T-cell (primary cell): ENCODE results near the gene NLRP12. TPM values are rescaled to one million over a fixed set of nuclear protein-coding genes. Genes with fewer than 3 reads are reported as not detected.

Experiments used
- ATAC-seq, 4 experiments: fragments of 200-7000 bp in 3 of 4; fragments of 150-1000 bp in 1 of 4; cut with Tn5 transposase; replicated peaks in 1 of 4; 1 replicate in 3 of 4; 2 replicates in 1 of 4; pipeline ENCODE4 v1.10.0; 2021; ENCODE audit warnings: moderate library complexity in 3 of 4, mild to moderate bottlenecking in 2 of 4, moderate number of reproducible peaks in 1 of 4
- CTCF ChIA-PET, 2 donors: fragments of 300-600 bp; sonication (Branson Sonifier 250); formaldehyde crosslinking; loops; one replicate each; lab custom pipeline; 2022; ENCODE audit warnings: antibody characterized with exemption in 2 of 2; lab: Charles Lee
- POLR2A ChIA-PET, 2 donors: fragments of 300-600 bp; sonication (Branson Sonifier 250); formaldehyde crosslinking; loops; one replicate each; lab custom pipeline; 2022; ENCODE audit warnings: antibody characterized with exemption in 2 of 2; lab: Charles Lee
- DNase-seq, 35 experiments: peaks; one replicate each; pipeline versions ENCODE4 v3.0.0 to v3.0.0-alpha.2; 2013 to 2023
- H3K27ac ChIP-seq: one replicate; pipeline ENCODE4 v1.5.1; 2013; ENCODE audit warnings: low read length
- H3K27me3 ChIP-seq, 2 experiments: replicated peaks in 1 of 2; 1 replicate in 1 of 2; 2 replicates in 1 of 2; pipeline versions ENCODE4 v1.6.1 to v1.7.0; 2013; ENCODE audit warnings: low read length in 1 of 2, mixed read lengths in 1 of 2; ENCODE audit not compliant: control insufficient read depth in 2 of 2, insufficient read depth in 2 of 2; ENCODE audit errors: extremely low read depth in 1 of 2
- H3K36me3 ChIP-seq, 2 donors: 1 replicate in 1 of 2; 2 replicates in 1 of 2; pipeline versions ENCODE4 v1.6.1 to v1.7.0; 2013; ENCODE audit warnings: low read length in 1 of 2; ENCODE audit not compliant: control insufficient read depth in 2 of 2, insufficient read depth in 1 of 2; ENCODE audit errors: extremely low read depth in 1 of 2
- H3K4me1 ChIP-seq, 2 experiments: 1 replicate in 1 of 2; 2 replicates in 1 of 2; pipeline versions ENCODE4 v1.6.1 to v1.7.0; 2013; ENCODE audit warnings: low read length in 2 of 2, mixed read lengths in 1 of 2; ENCODE audit not compliant: insufficient read depth in 2 of 2, control insufficient read depth in 1 of 2; ENCODE audit errors: extremely low read depth in 1 of 2
- H3K4me3 ChIP-seq, 2 donors: 1 replicate in 1 of 2; 2 replicates in 1 of 2; pipeline versions ENCODE4 v1.5.1 to v1.7.0; 2013; ENCODE audit warnings: mild to moderate bottlenecking in 2 of 2, low read length in 1 of 2, moderate library complexity in 1 of 2; ENCODE audit not compliant: control insufficient read depth in 1 of 2; ENCODE audit errors: extremely low read depth in 1 of 2
- H3K9me3 ChIP-seq: 2 replicates; pipeline ENCODE4 v1.7.0; 2013
- H3K27ac Mint-ChIP-seq, 2 donors: one replicate each; pipeline ENCODE4 v1.8.0; 2020 to 2021; ENCODE audit warnings: mild to moderate bottlenecking in 2 of 2, mixed read lengths in 2 of 2
- H3K27me3 Mint-ChIP-seq, 2 donors: one replicate each; pipeline ENCODE4 v1.8.0; 2021 to 2022; ENCODE audit warnings: mixed read lengths in 2 of 2
- H3K36me3 Mint-ChIP-seq: one replicate; pipeline ENCODE4 v1.8.0; 2021; ENCODE audit warnings: mixed read lengths
- H3K4me1 Mint-ChIP-seq, 3 donors: one replicate each; pipeline ENCODE4 v1.8.0; 2020 to 2022; ENCODE audit warnings: mixed read lengths in 3 of 3, mild to moderate bottlenecking in 1 of 3
- H3K4me3 Mint-ChIP-seq, 3 donors: one replicate each; pipeline ENCODE4 v1.8.0; 2020 to 2022; ENCODE audit warnings: mild to moderate bottlenecking in 3 of 3, mixed read lengths in 3 of 3, moderate library complexity in 3 of 3
- H3K9me3 Mint-ChIP-seq, 3 donors: one replicate each; pipeline ENCODE4 v1.8.0; 2020 to 2022; ENCODE audit warnings: mixed read lengths in 3 of 3
- WGBS: methylation state at CpG from one replicate; pipeline ENCODE4 v1.1.5; 2013; ENCODE audit warnings: missing lambda C conversion rate; ENCODE audit not compliant: insufficient coverage; 5-methylcytosine and 5-hydroxymethylcytosine counted together
- total RNA-seq, 35 experiments: library from RNA in 6 of 35; stranded (reverse) in 6 of 35; fragments of 120-200 nt in 1 of 35; gene quantifications; one replicate each; pipeline versions ENCODE4 v1.2.1 to v1.2.4 and lab custom pipeline; 2013 to 2026

The NLRP12 gene
- total RNA-seq, 5 donors from 2014 or later (not counting 1 experiment from before 2014, with no cell fraction given), result not detected

GRCh38 chr19:53868892-53869804 lies 45.0 kb upstream of the NLRP12 start:
- Histone ChIP-seq H3K9me3 (no peaks in the 10 kb centered on the region), H3K36me3 (peaks cover 6 to 20% of the 10 kb centered on the region in 2 donors), H3K27ac (peak overlapping the region; percentile 99), H3K27me3 (no peaks in the 10 kb centered on the region), H3K4me1 (peaks cover 26 to 80% of the 10 kb centered on the region in 2 experiments), H3K4me3 (peak overlapping the region; percentile 89 to 98)
- no peaks in the 10 kb centered on the region for H3K27me3 Mint-ChIP-seq
- H3K9me3 Mint-ChIP-seq, result peaks cover 0 to 3% (median 0%) of the 10 kb centered on the region in 3 donors
- H3K27ac Mint-ChIP-seq, result peak overlapping the region; percentile 89 to 94
- ATAC-seq (peak; percentile 36 to 57 (median 38)), DNase-seq (peak; percentile 60 to 93 (median 84))
- peak overlapping the region; percentile 96 to 99 (median 96) for H3K4me3 Mint-ChIP-seq
- POLR2A ChIA-PET, result interaction anchor here in 1 of 2 donors (0.7 kb wide), 1 partner anchor 13 kb away, joined by 4 read pairs; the partner anchor contains the start of gene PRKCG
- H3K4me1 Mint-ChIP-seq, result peaks cover 52 to 65% (median 58%) of the 10 kb centered on the region in 3 donors
- CTCF ChIA-PET, result no interaction called here
- peaks cover 20% of the 10 kb centered on the region for H3K36me3 Mint-ChIP-seq
- under 1% methylated on average over 71 of the region's 75 CpGs for WGBS

GRCh38 chr19:53868091-53868891 lies 44.2 kb upstream of the NLRP12 start:
- no peaks in the 10 kb centered on the region for H3K9me3 ChIP-seq
- peaks cover 6 to 12% of the 10 kb centered on the region in 2 donors for H3K36me3 ChIP-seq
- peak in 17 of 35 experiments; percentile 24 to 64 (median 42) for DNase-seq
- Mint-ChIP-seq H3K9me3 (no peaks in the 10 kb centered on the region), H3K36me3 (peaks cover 11% of the 10 kb centered on the region), H3K27ac (peak overlapping the region; percentile 94 to 95), H3K4me1 (peaks cover 44 to 57% (median 49%) of the 10 kb centered on the region in 3 donors), H3K4me3 (peak overlapping the region; percentile 96 to 99 (median 96)), H3K27me3 (no peaks in the 10 kb centered on the region)
- CTCF ChIA-PET, result interaction anchor here in 1 of 2 donors (1.7 kb wide), 1 partner anchor 14 kb away, joined by 4 read pairs; the partner anchor contains the start of gene PRKCG
- ATAC-seq, result no peak
- 0% methylated on average over 13 of the region's 37 CpGs for WGBS
- POLR2A ChIA-PET, result interaction anchor here (0.6 to 1.3 kb wide), 8 partner anchors 8 to 581 kb away, joined by 3 to 13 read pairs (median 5); partner anchors contain the start of genes LENG8 (in 1 of the 2), MBOAT7 (in 1 of the 2) and PRKCG (in 1 of the 2)
- peak overlapping the region; percentile 99 for H3K27ac ChIP-seq
- no peaks in the 10 kb centered on the region for H3K27me3 ChIP-seq
- H3K4me3 ChIP-seq, result peak overlapping the region; percentile 89 to 98
- peaks cover 25 to 72% of the 10 kb centered on the region in 2 experiments for H3K4me1 ChIP-seq

- ChIA-PET POLR2A (interaction anchor here (0.6 to 1.7 kb wide), 11 partner anchors 8 to 583 kb away, joined by 3 to 13 read pairs (median 5); partner anchors contain the start of genes LENG8 (in 1 of the 2) and MBOAT7 (in 1 of the 2)), CTCF (interaction anchor here in 1 of 2 donors (0.5 to 1.7 kb wide), 3 partner anchors 9 to 139 kb away, joined by 3 to 4 read pairs (median 3); partner anchors contain the start of gene PRKCG)
- 3% methylated on average over 8 of the region's 37 CpGs for WGBS
- H3K27me3 Mint-ChIP-seq, result no peaks in the 10 kb centered on the region
- H3K27ac Mint-ChIP-seq, result peak within 1 kb of the TSS; percentile 95 to 97
- H3K27me3 ChIP-seq, result peaks cover 0 to 3% of the 10 kb centered on the region in 2 experiments
- H3K9me3 Mint-ChIP-seq, result no peaks in the 10 kb centered on the region
- H3K4me3 ChIP-seq, result peak within 1 kb of the TSS; percentile 89 to 98
- H3K4me1 ChIP-seq, result peaks cover 19 to 63% of the 10 kb centered on the region in 2 experiments
- H3K4me3 Mint-ChIP-seq, result peak within 1 kb of the TSS; percentile 96 to 99 (median 96)
- no peaks in the 10 kb centered on the region for H3K9me3 ChIP-seq
- ATAC-seq (peak; percentile 74 to 82 (median 77)), DNase-seq (peak; percentile 99 to 100 (median 100))
- H3K36me3 Mint-ChIP-seq, result peaks cover 7% of the 10 kb centered on the region
- H3K4me1 Mint-ChIP-seq, result peaks cover 37 to 48% (median 42%) of the 10 kb centered on the region in 3 donors
- peaks cover 6 to 8% of the 10 kb centered on the region in 2 donors for H3K36me3 ChIP-seq
- H3K27ac ChIP-seq, result peak within 1 kb of the TSS; percentile 99
These were observed 43.3 kb upstream of the NLRP12 start, which contains the start of gene MYADM for GRCh38 chr19:53867225-53868090. Gene MYADM, plus strand, starts transcription at chr19:53867883. Its CDS starts 5,647 bp downstream, at chr19:53873530.

- POLR2A ChIA-PET, result interaction anchor here (0.6 to 1.7 kb wide), 7 partner anchors 10 to 583 kb away, joined by 4 to 13 read pairs (median 6); no protein-coding TSS in a partner anchor
- WGBS, result 72% methylated on average over 10 of the region's 14 CpGs
- ATAC-seq, result no peak
- H3K27me3 ChIP-seq, result peaks cover 0 to 3% of the 10 kb centered on the region in 2 experiments
- peak overlapping the region; percentile 96 to 99 (median 96) for H3K4me3 Mint-ChIP-seq
- H3K4me1 ChIP-seq, result peaks cover 15 to 57% of the 10 kb centered on the region in 2 experiments
- no peak for DNase-seq
- peaks cover 4 to 6% of the 10 kb centered on the region in 2 donors for H3K36me3 ChIP-seq
- no peaks in the 10 kb centered on the region for H3K9me3 ChIP-seq
- H3K4me1 Mint-ChIP-seq, result peaks cover 36 to 42% (median 42%) of the 10 kb centered on the region in 3 donors
- peak overlapping the region; percentile 95 to 97 for H3K27ac Mint-ChIP-seq
- H3K27ac ChIP-seq, result peak overlapping the region; percentile 99
- peak overlapping the region; percentile 59 to 75 for H3K4me3 ChIP-seq
- H3K9me3 Mint-ChIP-seq, result no peaks in the 10 kb centered on the region
- no peaks in the 10 kb centered on the region for H3K27me3 Mint-ChIP-seq
- peaks cover 7% of the 10 kb centered on the region for H3K36me3 Mint-ChIP-seq
- CTCF ChIA-PET, result interaction anchor here in 1 of 2 donors (0.5 to 1.7 kb wide), 4 partner anchors 10 to 140 kb away, joined by 3 to 6 read pairs (median 4); partner anchors contain the start of gene PRKCG
These were observed 42.7 kb upstream of the NLRP12 start for GRCh38 chr19:53866865-53867224.
